ENCODE measurements around the gene MAT2B.
"Not testable (repeated sequence)": the region's sequence is repeated elsewhere in the genome, so short reads cannot be mapped to it uniquely, and the experiment has no call there.

MAT2B gene

DNA sequence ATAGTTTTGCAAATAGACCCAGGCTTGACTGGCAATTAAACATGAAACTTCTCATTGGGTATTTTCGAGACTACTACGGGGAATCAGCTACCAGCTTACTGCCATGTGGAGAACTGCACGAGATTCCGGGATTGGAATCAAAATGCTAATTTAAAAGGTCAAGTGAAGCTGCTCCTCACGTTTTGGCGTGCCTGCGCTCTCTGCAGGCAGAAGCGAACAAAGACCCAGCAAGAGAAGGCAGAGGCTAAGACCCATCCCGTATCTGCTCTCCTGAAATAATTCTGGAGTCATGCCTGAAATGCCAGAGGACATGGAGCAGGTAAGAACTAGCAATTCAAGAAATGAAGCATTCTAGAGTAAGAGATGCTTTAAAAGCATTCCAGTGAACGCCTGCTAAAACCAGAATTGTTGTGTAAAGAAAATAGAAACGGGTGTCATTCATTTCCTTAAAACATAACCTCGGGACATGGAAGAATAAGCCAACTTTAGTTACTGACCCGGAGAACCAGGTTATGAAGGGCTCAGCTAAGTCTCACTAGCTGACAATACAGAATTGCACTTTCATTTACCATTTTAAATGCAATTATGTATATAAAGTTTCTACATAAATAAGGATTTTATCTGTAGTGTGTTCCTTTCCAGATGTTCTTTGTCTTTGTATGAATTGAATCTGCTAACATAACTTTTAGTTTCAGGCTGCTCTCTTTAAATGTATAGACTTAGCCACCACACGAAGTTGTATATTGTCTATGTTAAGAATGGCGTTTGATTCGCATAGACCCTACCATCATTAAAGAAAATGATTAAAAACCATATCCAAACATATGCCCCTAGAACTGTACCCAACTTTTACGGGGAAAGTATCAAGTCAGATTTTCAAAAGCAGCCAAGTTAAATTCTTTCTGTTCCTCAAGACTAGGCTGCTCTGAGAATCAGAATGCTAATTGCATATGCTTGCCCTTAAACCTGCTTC lies 2.0 kb upstream of the MAT2B start:
- DNase-seq (ENCODE audit: low read depth) = no peak

- peak; percentile 15 for DNase-seq (ENCODE audit: low read depth)
These were observed 1.1 kb upstream of the MAT2B start for GRCh38 chr5:163504079-163504931.

- DNase-seq (ENCODE audit: low read depth) = no peak
These were observed 411 bp upstream of the MAT2B start for GRCh38 chr5:163505049-163505367.

- DNase-seq (ENCODE audit: low read depth) = no peak
These were observed 657 bp downstream of the MAT2B start for GRCh38 chr5:163506095-163506457.

DNA sequence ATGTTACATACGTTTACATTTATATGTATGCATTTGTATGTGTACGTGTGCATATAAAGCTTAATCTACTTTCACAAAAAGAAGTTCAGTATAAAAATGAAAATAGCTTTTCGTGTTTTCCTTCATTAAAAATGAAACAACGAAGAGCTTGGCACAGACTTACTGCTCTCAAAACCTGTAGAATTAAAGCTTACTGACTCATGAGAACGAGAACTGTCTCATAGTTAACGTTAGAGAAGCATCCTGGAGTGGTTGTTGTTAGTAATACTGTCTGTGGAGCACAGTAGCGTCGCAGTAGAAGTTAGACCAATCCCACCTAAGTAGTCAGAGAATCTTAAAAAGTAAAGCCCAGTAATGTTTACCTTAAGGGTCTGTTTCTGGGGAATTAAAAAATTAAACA lies 1.3 kb downstream of the MAT2B start:
- DNase-seq (ENCODE audit: low read depth) = no peak

- DNase-seq (ENCODE audit: low read depth) = no peak
These were observed 3.3 kb downstream of the MAT2B start for GRCh38 chr5:163508753-163509152.

DNA sequence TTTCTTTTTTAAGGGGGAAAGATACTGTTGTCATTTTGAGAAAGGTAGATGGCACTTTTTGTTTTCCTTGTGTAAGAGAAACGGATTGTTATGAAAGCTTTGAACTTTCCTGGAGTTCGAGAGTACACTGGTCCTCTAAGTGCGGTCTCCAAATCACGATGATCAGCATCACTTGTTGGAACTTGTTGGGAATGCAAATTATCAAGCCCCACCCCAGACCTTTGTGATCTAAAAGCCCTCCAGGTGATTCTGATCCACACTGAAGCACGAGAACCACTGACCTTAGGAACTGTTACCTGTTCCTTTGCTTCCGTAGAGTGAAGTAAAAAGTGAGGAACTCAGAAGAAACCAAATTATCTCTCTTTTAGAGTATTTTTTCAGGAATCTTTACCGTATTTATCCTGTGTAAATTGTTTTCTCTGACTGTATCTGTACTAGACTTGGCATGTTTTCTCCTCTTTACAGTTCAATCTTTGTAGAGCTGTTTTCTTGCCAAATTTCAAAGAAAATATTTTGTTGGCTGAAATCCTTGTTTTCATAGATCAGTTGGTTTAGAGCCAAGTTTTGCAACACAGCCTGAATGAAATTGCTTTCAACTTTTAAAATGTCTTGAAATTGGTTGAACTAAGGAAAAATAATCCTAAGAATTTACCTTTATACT lies 4.0 kb downstream of the MAT2B start:
- no peak for DNase-seq (ENCODE audit: low read depth)

- DNase-seq (ENCODE audit: low read depth) = no peak
These were observed 7.1 kb downstream of the MAT2B start for GRCh38 chr5:163512526-163512925.

DNA sequence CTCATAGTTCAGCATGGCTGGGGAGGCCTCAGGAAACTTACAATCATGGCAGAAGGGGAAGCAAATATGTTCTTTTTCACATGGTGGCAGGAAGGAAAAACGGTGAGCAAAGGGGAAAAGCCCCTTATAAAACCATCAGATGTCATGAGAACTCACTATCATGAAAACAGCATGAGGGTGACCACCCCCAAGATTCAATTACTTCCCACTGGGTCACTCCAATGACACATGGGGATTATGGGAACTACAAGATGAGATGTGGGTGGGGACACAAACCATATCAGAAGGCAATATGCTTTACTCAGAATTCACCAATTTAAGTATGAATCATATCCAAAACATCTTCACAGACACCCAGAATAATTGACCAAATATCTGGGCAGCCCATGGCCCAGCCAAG lies 19.7 kb downstream of the MAT2B start:
- DNase-seq (ENCODE audit: low read depth) = no peak

GRCh38 chr5:163529698-163530097 lies 24.3 kb downstream of the MAT2B start:
- no peak for DNase-seq (ENCODE audit: low read depth)

DNA sequence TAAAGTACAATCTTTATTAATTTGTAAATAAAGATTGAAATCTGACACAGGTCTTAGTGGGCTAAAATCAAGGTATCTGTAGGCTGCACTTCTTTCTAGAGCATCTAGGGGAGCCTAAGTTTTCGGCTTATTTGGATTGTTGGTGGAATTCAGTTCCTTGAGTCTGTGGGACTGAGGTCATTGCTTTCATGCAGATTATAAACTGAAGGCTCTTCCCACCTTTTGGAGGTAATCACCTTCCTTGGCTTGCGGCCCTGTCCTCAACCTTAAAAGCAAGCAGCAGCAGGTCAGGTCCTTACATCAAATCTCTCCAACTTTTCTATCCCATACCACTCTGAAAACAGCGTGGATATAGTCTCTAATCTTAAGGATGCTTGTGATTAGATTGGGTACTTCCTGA lies 25.9 kb downstream of the MAT2B start:
- no peak for DNase-seq (ENCODE audit: low read depth)

GRCh38 chr5:163532171-163533084 lies 27.0 kb downstream of the MAT2B start:
- no peak for DNase-seq (ENCODE audit: low read depth)

DNA sequence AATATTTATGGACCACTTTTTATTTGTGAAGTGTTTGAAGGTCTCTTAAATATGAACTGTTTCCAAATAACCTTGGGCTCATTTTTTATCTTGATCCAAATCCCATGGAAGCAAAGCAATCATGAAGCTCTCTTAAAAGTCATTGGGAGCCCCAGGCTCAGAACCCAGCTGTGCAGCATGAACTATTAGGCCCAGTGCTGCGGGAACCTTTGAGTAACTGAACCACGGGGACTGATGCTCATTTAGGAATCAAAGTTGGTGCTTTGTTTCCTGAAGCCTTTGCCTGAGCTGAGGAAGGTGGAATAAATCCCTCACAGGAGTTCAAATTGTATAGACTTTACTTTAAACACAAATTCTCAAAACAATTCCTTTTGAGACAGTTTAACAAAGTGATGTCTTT lies 27.8 kb downstream of the MAT2B start:
- DNase-seq (ENCODE audit: low read depth) = no peak

DNA sequence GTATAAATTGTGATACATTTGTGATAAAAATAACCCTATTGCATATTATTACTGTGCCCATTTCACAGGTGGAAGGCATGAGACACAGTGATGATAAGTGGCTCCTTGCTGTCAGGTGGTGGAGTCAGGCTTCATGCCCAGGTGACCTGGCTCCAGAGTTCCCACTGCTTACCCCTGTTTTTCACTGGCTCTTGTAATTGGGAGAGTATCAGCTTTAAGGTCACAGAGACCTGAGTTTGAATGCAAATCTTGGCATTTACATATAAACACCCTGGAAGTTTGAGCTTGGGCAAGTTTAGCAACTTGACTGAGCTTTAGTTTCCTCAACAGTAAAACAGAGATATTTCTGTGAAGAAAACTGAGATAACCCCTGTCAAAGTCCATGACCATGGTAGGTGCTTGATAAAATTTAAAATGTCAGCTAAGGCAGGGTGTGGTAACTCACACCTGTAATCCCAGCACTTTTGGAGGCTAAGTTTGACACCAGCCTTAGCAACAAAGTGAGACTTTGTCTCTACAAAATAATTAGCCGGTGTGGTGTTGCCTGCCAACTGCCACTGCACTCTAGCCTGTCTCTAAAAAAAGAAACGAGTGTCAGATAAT lies 29.2 kb downstream of the MAT2B start:
- DNase-seq (ENCODE audit: low read depth) = no peak

GRCh38 chr5:163535290-163535689 lies 29.9 kb downstream of the MAT2B start:
- DNase-seq (ENCODE audit: low read depth) = no peak

GRCh38 chr5:163536442-163536841 lies 31.0 kb downstream of the MAT2B start:
- DNase-seq (ENCODE audit: low read depth) = not testable (repeated sequence)

DNA sequence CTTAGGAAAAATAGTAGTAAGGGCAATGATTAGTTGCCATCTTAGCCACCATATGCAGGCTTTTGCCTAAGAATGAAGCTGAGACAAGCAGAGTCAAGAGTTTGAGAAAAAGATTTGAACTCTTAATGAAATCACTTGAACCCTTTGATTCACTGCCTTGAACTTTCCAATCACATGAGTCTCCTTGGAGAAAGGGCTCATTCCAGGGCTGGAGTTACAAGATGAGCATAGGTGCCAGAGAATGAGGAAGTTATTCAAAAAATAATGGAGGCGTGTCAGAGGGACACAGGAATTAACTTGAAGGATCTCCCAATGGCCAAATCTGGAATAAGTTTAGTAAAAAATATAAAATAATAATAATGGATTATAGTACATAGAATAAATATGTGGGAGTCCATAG lies 35.3 kb downstream of the MAT2B start:
- no peak for DNase-seq (ENCODE audit: low read depth)

GRCh38 chr5:163542771-163543170 lies 37.4 kb downstream of the MAT2B start:
- no peak for DNase-seq (ENCODE audit: low read depth)

DNA sequence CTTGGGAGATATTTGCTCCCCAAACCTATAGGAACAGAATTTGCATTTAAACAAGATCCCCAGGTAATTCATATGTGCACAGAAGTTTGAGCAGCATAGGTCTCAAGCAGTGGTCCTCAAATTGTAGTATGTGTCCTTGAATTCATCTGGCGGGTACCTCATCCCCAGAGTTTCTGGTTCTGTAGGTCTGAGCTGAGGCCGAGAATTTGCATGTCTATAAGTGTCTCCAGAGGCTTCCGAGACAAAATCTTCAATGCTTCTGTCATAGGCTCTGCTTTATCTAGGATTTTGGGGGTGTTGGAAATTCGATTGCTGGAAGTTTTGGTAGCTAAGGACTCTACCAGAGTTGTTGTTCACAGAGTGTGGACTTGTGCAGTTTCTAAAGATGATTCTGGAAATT lies 38.6 kb downstream of the MAT2B start:
- DNase-seq (ENCODE audit: low read depth) = no peak

- DNase-seq (ENCODE audit: low read depth) = no peak
These were observed 39.4 kb downstream of the MAT2B start for GRCh38 chr5:163544836-163545235.

DNA sequence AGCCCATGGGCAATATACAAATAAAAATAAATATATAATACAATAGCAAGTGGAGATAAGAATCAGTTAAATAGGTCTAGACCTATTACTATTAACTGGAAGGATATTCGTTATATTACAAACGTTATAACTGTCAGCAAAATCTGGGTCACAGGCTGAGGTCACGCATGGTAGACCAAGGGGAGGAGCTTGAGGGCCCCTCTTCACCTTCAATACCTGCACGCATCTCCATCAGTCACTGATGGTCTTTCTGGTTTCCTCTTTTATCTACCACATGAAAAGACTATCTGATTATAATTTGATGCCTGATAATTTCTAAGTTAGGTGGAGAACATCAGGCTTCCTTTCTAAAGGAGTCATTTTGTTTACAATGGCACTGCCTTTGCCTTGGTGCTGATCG lies 43.2 kb downstream of the MAT2B start:
- DNase-seq (ENCODE audit: low read depth) = no peak
